ENCODE results near the gene ZNF142. TPM values are rescaled to one million over a fixed set of nuclear protein-coding genes. Genes with fewer than 3 reads are reported as not detected.

The ZNF142 gene
- total RNA-seq, 2 experiments from 2014 or later = 48.6 TPM

DNA sequence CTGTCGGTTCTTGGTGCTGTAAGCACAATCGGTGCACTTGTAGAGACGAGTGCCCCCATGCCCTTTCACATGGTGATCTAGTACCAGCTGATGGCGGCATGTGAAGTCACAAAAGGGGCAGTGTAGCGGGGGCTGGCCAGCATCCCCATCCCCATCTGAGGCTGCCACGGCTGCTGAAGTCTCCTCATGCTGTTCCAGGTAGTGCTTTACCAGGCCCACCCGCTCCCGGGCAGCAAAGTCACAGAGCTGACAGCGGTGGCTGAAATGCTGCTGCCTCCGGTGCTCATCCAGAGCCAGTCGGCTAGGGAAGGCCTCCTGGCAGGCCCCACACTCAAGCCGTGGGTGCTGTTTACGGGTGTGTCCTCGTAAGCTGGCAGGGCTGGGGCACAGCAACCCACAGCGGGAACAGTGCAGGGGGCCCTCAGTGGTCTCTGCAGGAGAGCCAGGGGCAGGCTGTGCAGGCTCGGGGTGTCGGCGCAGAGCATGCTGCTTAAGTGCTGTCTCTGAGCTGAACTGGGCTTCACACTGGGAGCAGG lies 17.2 kb downstream of the ZNF142 start:
- H3K4me3 Mint-ChIP-seq = no peak overlapping the region
- H3K27me3 Mint-ChIP-seq = no peaks in the 10 kb centered on the region
- peaks cover 17% of the 10 kb centered on the region for H3K36me3 Mint-ChIP-seq
- no peaks in the 10 kb centered on the region for H3K4me1 Mint-ChIP-seq
- ATAC-seq (ENCODE audit: low read depth) = no peak
- H3K27ac Mint-ChIP-seq = no peak overlapping the region
- DNase-seq = no peak
- POLR2A ChIA-PET = interaction anchor here (0.6 kb wide), 1 partner anchor 44 kb away, joined by 3 read pairs; no protein-coding TSS in a partner anchor
- H3K9me3 Mint-ChIP-seq = no peaks in the 10 kb centered on the region

DNA sequence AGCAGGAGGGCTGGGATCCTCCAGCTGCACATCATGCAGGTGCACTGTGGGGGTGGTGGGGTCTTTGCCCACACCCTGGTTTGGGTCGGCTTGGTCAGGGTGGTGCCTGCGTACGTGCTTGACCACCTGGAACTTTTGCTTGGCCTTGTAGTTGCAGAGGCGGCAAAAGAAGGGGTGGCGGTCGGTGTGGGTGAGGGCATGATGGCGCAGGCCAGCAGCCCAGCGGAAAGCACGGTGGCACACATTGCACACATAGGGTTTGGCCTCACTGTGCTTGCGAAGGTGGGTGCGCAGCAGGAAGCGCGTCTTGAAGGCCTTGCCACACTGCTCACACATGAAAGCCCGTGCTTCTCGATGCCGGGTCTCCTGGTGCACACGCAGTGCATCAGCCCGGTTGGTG lies 21.1 kb downstream of the ZNF142 start:
- no peak for DNase-seq
- Mint-ChIP-seq H3K9me3 (no peaks in the 10 kb centered on the region), H3K27ac (no peak overlapping the region), H3K4me1 (no peaks in the 10 kb centered on the region), H3K36me3 (peaks cover 27% of the 10 kb centered on the region), H3K4me3 (no peak overlapping the region), H3K27me3 (no peaks in the 10 kb centered on the region)
- no peak for ATAC-seq (ENCODE audit: low read depth)
- POLR2A ChIA-PET = no interaction called here

DNA sequence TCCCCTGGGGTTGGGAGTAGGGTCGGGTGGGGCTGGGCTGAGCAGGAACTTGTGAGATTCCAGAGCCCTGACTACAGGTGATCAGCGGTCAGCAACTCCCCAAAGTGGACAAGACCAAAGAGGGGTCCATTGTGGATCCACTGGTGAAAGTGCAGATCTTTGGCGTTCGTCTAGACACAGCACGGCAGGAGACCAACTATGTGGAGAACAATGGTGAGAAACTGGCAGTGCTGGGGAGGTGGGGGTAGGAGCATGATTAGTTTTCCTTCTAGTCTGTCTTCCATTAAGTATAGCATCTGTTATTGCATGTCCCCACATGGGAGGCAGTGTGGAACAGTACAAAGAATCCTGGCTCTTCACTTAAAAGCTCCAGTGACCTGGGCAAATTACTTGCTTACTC lies 23.7 kb downstream of the ZNF142 start:
- DNase-seq = no peak
- H3K9me3 Mint-ChIP-seq = no peaks in the 10 kb centered on the region
- POLR2A ChIA-PET = no interaction called here
- no peaks in the 10 kb centered on the region for H3K4me1 Mint-ChIP-seq
- peaks cover 22% of the 10 kb centered on the region for H3K36me3 Mint-ChIP-seq
- no peak overlapping the region for H3K27ac Mint-ChIP-seq
- H3K27me3 Mint-ChIP-seq = no peaks in the 10 kb centered on the region
- no peak overlapping the region for H3K4me3 Mint-ChIP-seq
- ATAC-seq (ENCODE audit: low read depth) = no peak

DNA sequence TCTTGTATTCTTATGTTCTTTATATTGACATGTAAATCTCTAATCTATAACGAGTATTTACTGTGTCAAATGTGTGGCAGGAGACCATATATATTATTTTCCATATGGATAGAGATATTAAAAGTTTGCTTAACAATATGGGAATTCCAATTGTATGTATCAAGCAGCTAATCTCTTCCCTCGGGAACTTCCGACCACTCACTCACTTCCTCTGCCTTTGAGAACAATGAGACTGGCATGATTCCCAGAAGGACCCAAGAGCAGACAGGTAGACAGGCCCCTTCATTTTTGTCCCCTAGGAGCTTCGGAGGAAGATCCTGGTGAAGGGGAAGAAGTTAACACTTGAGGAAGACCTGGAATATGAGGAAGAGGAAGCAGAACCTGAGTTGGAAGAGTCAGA lies 27.6 kb downstream of the ZNF142 start:
- H3K27me3 Mint-ChIP-seq = no peaks in the 10 kb centered on the region
- no peak overlapping the region for H3K4me3 Mint-ChIP-seq
- ATAC-seq (ENCODE audit: low read depth) (no peak), DNase-seq (no peak)
- H3K27ac Mint-ChIP-seq = no peak overlapping the region
- H3K4me1 Mint-ChIP-seq = peaks cover 9% of the 10 kb centered on the region
- peaks cover 10% of the 10 kb centered on the region for H3K36me3 Mint-ChIP-seq
- no peaks in the 10 kb centered on the region for H3K9me3 Mint-ChIP-seq
- POLR2A ChIA-PET = no interaction called here

DNA sequence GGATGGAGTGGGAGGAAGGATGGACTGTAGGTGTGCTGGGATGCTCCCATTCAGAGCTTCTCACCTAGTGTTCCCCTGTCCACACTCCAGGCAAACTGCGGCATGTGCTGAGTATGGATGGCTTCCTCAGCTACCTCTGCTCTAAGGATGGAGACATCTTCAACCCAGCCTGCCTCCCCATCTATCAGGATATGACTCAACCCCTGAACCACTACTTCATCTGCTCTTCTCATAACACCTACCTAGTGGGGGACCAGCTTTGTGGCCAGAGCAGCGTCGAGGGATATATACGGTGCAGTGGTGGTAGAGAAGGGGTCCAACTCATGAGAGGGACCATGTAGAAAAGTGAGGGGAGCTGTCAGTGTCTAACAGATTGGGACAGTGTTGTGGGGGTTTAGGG lies 31.5 kb downstream of the ZNF142 start:
- POLR2A ChIA-PET = interaction anchor here (0.6 to 1.3 kb wide), 2 partner anchors 44 to 93 kb away, joined by 3 to 4 read pairs; partner anchors contain the start of genes RNF25 and STK36
- no peak overlapping the region for H3K27ac Mint-ChIP-seq
- no peaks in the 10 kb centered on the region for H3K9me3 Mint-ChIP-seq
- no peak overlapping the region for H3K4me3 Mint-ChIP-seq
- peaks cover 9% of the 10 kb centered on the region for H3K4me1 Mint-ChIP-seq
- no peak for DNase-seq
- peak; percentile 26 for ATAC-seq (ENCODE audit: low read depth)
- peaks cover 3% of the 10 kb centered on the region for H3K27me3 Mint-ChIP-seq
- no peaks in the 10 kb centered on the region for H3K36me3 Mint-ChIP-seq

DNA sequence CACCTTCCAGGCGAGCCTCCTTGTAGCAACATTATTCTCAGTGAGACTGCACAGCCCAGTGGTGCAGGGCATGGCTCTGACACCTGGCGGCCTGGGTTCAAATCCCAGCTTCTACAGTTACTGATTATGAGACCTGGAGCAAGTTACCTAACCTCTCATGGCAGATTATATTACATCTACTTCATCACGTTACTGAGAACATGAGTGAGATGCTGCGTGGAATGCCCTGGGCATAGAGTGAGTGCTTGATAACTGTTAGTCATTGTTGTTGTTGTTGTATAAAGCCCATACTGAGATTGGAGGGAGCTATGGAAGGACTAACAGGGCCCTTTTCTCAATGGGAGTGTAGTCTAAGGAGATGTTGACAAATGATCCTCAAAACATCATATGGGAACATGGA lies 33.1 kb downstream of the ZNF142 start:
- DNase-seq (no peak), ATAC-seq (ENCODE audit: low read depth) (no peak)
- POLR2A ChIA-PET = no interaction called here
- Mint-ChIP-seq H3K4me1 (peaks cover 9% of the 10 kb centered on the region), H3K9me3 (no peaks in the 10 kb centered on the region), H3K4me3 (no peak overlapping the region), H3K36me3 (no peaks in the 10 kb centered on the region), H3K27me3 (peaks cover 6% of the 10 kb centered on the region), H3K27ac (no peak overlapping the region)

DNA sequence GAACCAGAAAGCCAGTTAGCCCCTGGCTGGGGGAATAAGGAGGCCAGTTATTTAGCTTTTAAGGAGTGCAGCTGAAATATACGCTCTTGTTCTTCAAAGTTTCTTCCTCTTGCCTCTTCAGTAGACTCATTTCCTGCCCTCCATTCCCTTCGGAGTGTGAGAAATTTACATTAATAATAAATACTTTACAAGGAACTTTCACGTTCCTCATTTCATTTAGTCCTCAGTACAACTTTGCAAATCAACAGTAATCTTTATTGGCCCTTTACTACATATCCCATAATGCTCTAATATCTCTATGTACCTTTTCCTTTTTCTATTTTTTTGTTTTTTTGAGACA lies 36.1 kb downstream of the ZNF142 start:
- peaks cover 4% of the 10 kb centered on the region for H3K4me1 Mint-ChIP-seq
- H3K27ac Mint-ChIP-seq = no peak overlapping the region
- no peak overlapping the region for H3K4me3 Mint-ChIP-seq
- no peak for DNase-seq
- peaks cover 6% of the 10 kb centered on the region for H3K27me3 Mint-ChIP-seq
- POLR2A ChIA-PET = no interaction called here
- no peaks in the 10 kb centered on the region for H3K9me3 Mint-ChIP-seq
- no peak for ATAC-seq (ENCODE audit: low read depth)
- no peaks in the 10 kb centered on the region for H3K36me3 Mint-ChIP-seq

DNA sequence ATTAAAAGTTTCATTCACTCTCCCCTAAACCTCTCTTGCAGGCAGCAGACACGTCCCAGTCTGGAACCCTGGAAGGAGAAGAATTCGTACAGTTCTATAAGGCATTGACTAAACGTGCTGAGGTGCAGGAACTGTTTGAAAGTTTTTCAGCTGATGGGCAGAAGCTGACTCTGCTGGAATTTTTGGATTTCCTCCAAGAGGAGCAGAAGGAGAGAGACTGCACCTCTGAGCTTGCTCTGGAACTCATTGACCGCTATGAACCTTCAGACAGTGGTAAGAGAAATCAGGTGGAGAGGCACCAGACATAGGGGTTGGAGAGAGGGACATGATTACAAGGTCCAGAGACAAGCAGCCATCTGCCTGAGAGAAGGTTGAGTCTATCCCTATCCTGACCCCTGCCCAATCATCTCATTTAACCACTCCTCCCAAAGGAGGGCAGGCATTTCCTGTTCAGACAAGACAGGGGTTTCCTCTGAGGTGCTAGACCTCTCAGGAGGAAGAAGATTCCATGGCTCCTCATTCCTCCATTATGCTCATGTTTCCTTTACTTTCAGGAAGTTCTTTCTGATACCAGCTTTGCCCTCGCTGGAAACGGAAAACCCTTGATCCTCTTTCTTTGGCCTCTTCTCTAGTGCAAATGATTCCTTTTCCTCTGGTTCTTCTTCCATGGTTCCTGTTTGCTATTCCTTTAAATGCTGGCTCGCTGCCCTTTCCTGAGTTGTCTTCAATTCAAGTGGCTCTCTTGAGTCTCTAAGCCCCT lies 36.6 kb downstream of the ZNF142 start:
- H3K27me3 Mint-ChIP-seq = peaks cover 6% of the 10 kb centered on the region

DNA sequence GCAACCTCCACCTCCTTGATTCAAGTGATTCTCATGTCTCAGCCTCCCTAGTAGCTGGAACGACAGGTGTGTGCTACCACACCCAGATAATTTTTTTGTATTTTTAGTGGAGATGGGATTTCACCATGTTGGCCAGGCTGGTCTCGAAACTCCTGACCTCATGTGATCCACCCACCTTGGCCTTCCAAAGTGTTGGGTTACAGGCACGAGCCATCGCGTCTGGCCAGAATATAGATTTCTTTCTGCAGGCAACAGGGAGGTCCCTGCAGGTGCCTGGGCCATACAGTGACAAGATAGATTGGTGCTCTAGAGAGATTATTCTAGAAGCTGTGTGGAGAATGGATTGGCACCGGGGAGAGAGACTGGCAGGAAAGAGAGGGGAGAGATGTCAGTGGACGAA lies 38.4 kb downstream of the ZNF142 start:
- DNase-seq = no peak
- H3K27ac Mint-ChIP-seq = no peak overlapping the region
- H3K4me1 Mint-ChIP-seq = no peaks in the 10 kb centered on the region
- no peak for ATAC-seq (ENCODE audit: low read depth)
- H3K27me3 Mint-ChIP-seq = peaks cover 6% of the 10 kb centered on the region
- H3K36me3 Mint-ChIP-seq = no peaks in the 10 kb centered on the region
- POLR2A ChIA-PET = no interaction called here
- no peaks in the 10 kb centered on the region for H3K9me3 Mint-ChIP-seq
- no peak overlapping the region for H3K4me3 Mint-ChIP-seq

More for the DNA sequence above, 36.6 kb downstream of the ZNF142 start:
- ATAC-seq (ENCODE audit: low read depth) = no peak
- Mint-ChIP-seq H3K36me3 (no peaks in the 10 kb centered on the region), H3K27ac (no peak overlapping the region), H3K4me1 (peaks cover under 1% of the 10 kb centered on the region), H3K9me3 (no peaks in the 10 kb centered on the region), H3K4me3 (no peak overlapping the region)
- POLR2A ChIA-PET = no interaction called here
- no peak for DNase-seq

DNA sequence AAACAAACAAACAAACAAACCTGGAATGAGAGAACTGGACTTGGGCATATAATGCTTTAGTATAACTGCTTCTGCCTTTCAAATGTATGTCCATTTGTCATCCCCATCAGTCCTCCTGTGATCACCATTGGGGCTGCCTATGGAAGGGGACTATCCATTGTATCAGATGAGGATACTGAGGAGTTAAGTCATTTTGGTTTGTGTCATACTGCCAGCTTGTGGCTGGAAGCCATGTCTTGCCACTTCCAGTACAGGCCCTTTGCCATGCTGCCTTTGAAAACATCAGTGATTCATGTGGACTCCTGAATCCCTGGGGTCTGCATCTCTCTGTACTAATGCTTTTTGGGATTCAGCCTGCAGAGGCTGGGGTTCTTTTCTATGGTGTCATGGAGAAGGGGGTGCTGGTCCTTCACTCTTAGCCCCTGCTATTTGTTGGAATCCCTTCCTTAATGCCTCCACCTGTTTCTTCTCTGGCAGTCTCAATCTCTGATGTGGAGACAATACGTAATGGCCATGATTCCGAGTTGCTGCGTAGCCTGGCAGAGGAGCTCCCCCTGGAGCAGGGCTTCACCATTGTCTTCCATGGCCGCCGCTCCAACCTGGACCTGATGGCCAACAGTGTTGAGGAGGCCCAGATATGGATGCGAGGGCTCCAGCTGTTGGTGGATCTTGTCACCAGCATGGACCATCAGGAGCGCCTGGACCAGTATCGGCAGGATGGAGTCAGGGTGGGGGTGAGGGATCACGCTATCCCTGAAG lies 41.1 kb downstream of the ZNF142 start:
- POLR2A ChIA-PET = no interaction called here
- H3K4me3 Mint-ChIP-seq = no peak overlapping the region
- H3K36me3 Mint-ChIP-seq = no peaks in the 10 kb centered on the region
- peaks cover 11% of the 10 kb centered on the region for H3K27me3 Mint-ChIP-seq
- no peaks in the 10 kb centered on the region for H3K9me3 Mint-ChIP-seq
- H3K4me1 Mint-ChIP-seq = no peaks in the 10 kb centered on the region
- no peak overlapping the region for H3K27ac Mint-ChIP-seq
- ATAC-seq (ENCODE audit: low read depth) (no peak), DNase-seq (no peak)

DNA sequence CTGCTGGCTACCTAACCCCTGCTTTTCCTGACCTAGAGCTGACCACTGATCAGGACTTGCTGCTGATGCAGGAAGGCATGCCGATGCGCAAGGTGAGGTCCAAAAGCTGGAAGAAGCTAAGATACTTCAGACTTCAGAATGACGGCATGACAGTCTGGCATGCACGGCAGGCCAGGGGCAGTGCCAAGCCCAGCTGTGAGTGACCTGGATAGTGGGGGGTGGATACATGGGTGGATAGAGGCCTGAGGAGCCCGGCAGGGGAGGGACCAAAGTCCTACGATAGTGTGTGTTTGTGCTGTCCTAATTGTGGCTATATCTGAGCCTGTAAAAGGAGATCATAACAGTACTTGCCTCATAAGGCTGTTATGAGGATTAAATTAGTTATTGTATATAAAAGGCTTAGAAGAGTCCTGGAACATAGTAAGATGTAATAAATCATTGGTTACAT lies 43.5 kb downstream of the ZNF142 start:
- no peak overlapping the region for H3K4me3 Mint-ChIP-seq
- H3K27me3 Mint-ChIP-seq = peaks cover 15% of the 10 kb centered on the region
- ATAC-seq (ENCODE audit: low read depth) = no peak
- DNase-seq = no peak
- no peak overlapping the region for H3K27ac Mint-ChIP-seq
- POLR2A ChIA-PET = no interaction called here
- H3K9me3 Mint-ChIP-seq = no peaks in the 10 kb centered on the region
- H3K36me3 Mint-ChIP-seq = no peaks in the 10 kb centered on the region
- H3K4me1 Mint-ChIP-seq = no peaks in the 10 kb centered on the region

DNA sequence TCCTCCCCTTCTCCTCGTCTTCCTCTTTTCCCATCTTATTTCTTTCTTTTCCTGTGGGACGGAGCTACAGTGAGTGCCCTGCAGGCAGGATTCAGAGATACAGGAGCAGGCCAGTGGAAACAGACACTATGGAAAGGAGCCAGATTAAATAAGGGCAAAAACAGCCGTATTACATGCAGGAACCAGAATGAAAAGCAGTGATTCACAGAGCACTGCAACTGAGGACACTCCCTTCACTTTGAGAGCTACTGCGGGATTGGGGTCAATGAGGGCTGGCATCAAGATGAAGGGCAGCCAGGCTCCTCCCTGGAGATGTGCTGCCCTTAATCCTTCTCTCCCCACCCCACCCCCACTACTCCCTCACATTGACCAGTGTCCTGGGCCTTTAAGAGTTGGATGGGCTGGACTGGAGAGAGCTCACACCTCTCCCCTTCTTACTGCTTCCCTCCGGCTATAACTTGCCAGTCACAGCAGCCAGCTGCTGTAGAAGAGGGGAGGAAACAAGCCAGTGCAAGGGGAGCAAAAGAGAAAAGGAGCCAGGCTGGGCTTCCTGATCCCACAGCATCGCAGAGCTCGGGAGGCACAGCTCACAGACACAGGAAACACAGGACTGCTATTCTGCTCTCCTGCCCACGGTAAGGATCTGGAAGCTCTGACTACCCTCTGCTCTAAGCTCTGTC lies 51.8 kb downstream of the ZNF142 start, which contains the start of gene PLCD4:
PLCD4 (plus strand) TSS at position 464 of the 680 bp plus-strand sequence. CDS start 7,841 bp downstream, outside the sequence.
- ATAC-seq (ENCODE audit: low read depth) (no peak), DNase-seq (no peak)
- Mint-ChIP-seq H3K9me3 (no peaks in the 10 kb centered on the region), H3K27me3 (peaks cover 26% of the 10 kb centered on the region), H3K27ac (no peak within 1 kb of the TSS), H3K4me1 (no peaks in the 10 kb centered on the region), H3K36me3 (no peaks in the 10 kb centered on the region), H3K4me3 (no peak within 1 kb of the TSS)
- POLR2A ChIA-PET = no interaction called here

DNA sequence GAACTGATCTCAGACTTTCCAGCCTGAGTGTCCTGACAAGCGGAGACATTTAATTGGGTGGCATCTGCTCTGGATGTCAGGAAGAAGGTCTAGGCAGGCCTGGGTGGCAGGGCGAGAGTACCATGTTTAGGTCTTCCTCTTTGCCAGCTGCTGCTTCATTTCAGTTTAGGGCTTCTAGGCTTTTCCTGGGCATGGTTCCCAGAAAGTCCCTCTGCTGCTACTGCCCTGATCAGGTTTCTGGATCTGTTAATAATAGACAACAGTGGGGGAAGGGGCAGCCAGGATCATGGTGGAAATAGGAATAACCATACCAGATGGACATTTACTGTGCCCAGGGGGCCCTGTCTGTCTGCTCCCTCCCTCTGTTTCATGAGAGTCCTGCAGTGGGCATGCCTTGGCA lies 54.0 kb downstream of the ZNF142 start:
- H3K4me3 Mint-ChIP-seq = no peak overlapping the region
- H3K27me3 Mint-ChIP-seq = peaks cover 19% of the 10 kb centered on the region
- ATAC-seq (ENCODE audit: low read depth) = no peak
- POLR2A ChIA-PET = no interaction called here
- DNase-seq = no peak
- H3K27ac Mint-ChIP-seq = no peak overlapping the region
- H3K9me3 Mint-ChIP-seq = no peaks in the 10 kb centered on the region
- H3K4me1 Mint-ChIP-seq = no peaks in the 10 kb centered on the region
- no peaks in the 10 kb centered on the region for H3K36me3 Mint-ChIP-seq

Data from activated naive CD8-positive, alpha-beta T cell treated with anti-CD3 and anti-CD28 coated beads, Interleukin-2, amount 10 ng/mL, durations not matched to agents 7 days and 5 days (primary cell).